ENCODE measurements around the gene HSP90B1. TPM values are rescaled to one million over a fixed set of nuclear protein-coding genes. Genes with fewer than 3 reads are reported as not detected.

HSP90B1 gene
- total and polyA plus RNA-seq, 2 of the 13 experiments (the other 11 are each of a cell fraction or from before 2014, with no cell fraction given): 800 to 954 TPM

DNA sequence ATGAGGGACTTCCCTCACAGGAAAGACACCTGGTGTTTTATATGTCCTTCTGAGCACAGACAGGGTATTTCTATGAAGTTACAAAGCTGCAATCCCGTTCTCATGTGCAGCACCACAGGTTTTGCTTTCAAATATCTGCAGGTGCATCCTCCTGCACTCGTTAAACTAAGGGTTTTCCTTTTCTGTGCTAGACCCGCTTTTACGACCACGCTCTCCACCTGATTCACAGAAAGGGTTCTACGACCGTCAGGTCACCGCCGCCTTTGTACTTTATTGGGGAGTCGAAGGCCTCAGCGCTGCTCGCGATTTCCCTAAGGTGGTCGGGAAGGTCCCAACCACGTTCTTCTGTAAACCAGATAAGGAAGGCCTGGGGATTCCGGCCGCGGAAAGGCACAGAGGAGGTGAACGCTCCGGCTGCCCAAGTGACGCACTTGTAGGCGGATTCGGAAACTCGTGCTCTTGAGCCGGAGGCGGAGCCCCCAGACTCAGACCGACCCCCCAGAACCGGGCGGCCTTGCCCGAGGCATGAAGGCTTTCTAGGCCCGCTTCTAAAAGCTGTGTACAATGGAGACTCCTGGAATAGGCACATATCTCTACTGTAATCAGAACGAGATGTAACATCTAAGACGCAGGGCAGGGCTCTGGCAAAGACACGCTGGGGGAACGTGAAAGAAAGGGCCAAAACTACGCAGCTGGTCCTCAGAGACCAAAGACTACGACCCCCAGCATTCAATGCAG is 995 bp upstream of the HSP90B1 start (continued):
- TF ChIP-seq, protein P1, sequence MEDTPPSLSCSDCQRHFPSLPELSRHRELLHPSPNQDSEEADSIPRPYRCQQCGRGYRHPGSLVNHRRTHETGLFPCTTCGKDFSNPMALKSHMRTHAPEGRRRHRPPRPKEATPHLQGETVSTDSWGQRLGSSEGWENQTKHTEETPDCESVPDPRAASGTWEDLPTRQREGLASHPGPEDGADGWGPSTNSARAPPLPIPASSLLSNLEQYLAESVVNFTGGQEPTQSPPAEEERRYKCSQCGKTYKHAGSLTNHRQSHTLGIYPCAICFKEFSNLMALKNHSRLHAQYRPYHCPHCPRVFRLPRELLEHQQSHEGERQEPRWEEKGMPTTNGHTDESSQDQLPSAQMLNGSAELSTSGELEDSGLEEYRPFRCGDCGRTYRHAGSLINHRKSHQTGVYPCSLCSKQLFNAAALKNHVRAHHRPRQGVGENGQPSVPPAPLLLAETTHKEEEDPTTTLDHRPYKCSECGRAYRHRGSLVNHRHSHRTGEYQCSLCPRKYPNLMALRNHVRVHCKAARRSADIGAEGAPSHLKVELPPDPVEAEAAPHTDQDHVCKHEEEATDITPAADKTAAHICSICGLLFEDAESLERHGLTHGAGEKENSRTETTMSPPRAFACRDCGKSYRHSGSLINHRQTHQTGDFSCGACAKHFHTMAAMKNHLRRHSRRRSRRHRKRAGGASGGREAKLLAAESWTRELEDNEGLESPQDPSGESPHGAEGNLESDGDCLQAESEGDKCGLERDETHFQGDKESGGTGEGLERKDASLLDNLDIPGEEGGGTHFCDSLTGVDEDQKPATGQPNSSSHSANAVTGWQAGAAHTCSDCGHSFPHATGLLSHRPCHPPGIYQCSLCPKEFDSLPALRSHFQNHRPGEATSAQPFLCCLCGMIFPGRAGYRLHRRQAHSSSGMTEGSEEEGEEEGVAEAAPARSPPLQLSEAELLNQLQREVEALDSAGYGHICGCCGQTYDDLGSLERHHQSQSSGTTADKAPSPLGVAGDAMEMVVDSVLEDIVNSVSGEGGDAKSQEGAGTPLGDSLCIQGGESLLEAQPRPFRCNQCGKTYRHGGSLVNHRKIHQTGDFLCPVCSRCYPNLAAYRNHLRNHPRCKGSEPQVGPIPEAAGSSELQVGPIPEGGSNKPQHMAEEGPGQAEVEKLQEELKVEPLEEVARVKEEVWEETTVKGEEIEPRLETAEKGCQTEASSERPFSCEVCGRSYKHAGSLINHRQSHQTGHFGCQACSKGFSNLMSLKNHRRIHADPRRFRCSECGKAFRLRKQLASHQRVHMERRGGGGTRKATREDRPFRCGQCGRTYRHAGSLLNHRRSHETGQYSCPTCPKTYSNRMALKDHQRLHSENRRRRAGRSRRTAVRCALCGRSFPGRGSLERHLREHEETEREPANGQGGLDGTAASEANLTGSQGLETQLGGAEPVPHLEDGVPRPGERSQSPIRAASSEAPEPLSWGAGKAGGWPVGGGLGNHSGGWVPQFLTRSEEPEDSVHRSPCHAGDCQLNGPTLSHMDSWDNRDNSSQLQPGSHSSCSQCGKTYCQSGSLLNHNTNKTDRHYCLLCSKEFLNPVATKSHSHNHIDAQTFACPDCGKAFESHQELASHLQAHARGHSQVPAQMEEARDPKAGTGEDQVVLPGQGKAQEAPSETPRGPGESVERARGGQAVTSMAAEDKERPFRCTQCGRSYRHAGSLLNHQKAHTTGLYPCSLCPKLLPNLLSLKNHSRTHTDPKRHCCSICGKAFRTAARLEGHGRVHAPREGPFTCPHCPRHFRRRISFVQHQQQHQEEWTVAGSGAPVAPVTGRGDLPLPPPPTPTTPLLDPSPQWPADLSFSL (CRISPR knock-in tag; IDR thresholded peaks at IDR 0.05): no peak
- TF ChIP-seq RFX5 (IDR thresholded peaks at IDR 0.05; ENCODE audit: low read depth, low read length) (no peak), ZNF335 (CRISPR knock-in tag; IDR thresholded peaks at IDR 0.05) (no peak), ZNF570 (CRISPR knock-in tag; IDR thresholded peaks at IDR 0.05; ENCODE audit: borderline replicate concordance) (0 out of 2 replicates have a peak, but pooled peaks have one; percentile 55), ZNF572 (CRISPR knock-in tag; IDR thresholded peaks at IDR 0.05) (no peak), ZBTB20 (CRISPR knock-in tag; IDR thresholded peaks at IDR 0.05; ENCODE audit: borderline replicate concordance, low read depth) (peak; percentile 68; the same call in 1 of the 2 replicates), DMAP1 (CRISPR knock-in tag; IDR thresholded peaks at IDR 0.05) (peak; percentile 66), RAD21 (CRISPR knock-in tag; IDR thresholded peaks at IDR 0.05) (no peak), ZNF562 (CRISPR knock-in tag; IDR thresholded peaks at IDR 0.05; ENCODE audit: borderline replicate concordance) (no peak), ZNF670 (CRISPR knock-in tag; IDR thresholded peaks at IDR 0.05; ENCODE audit: borderline replicate concordance) (no peak), AGO2 (optimal IDR thresholded peaks at IDR 0.05; ENCODE audit: low read depth, low read length) (no peak), TMF1 (CRISPR knock-in tag; IDR thresholded peaks at IDR 0.05; ENCODE audit: low read depth) (no peak), SIN3B (IDR thresholded peaks at IDR 0.05; ENCODE audit: low read length) (no peak), ZNF333 (CRISPR knock-in tag; IDR thresholded peaks at IDR 0.05; ENCODE audit: borderline replicate concordance) (no peak)
- TF ChIP-seq, protein P2, sequence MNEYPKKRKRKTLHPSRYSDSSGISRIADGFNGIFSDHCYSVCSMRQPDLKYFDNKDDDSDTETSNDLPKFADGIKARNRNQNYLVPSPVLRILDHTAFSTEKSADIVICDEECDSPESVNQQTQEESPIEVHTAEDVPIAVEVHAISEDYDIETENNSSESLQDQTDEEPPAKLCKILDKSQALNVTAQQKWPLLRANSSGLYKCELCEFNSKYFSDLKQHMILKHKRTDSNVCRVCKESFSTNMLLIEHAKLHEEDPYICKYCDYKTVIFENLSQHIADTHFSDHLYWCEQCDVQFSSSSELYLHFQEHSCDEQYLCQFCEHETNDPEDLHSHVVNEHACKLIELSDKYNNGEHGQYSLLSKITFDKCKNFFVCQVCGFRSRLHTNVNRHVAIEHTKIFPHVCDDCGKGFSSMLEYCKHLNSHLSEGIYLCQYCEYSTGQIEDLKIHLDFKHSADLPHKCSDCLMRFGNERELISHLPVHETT (CRISPR knock-in tag; conservative IDR thresholded peaks at IDR 0.05): peak; percentile 80; the same call in 1 of the 2 replicates
- TF ChIP-seq, protein P3, sequence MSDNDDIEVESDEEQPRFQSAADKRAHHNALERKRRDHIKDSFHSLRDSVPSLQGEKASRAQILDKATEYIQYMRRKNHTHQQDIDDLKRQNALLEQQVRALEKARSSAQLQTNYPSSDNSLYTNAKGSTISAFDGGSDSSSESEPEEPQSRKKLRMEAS (IDR thresholded peaks at IDR 0.05): peak; percentile 61
- TF ChIP-seq, protein P4, sequence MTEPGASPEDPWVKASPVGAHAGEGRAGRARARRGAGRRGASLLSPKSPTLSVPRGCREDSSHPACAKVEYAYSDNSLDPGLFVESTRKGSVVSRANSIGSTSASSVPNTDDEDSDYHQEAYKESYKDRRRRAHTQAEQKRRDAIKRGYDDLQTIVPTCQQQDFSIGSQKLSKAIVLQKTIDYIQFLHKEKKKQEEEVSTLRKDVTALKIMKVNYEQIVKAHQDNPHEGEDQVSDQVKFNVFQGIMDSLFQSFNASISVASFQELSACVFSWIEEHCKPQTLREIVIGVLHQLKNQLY (CRISPR knock-in tag; IDR thresholded peaks at IDR 0.05): peak; percentile 87
